NB4 (cell line): ENCODE measurements around the gene TAF5L.

Experiments
- DNase-seq: peaks from one replicate; pipeline ENCODE4 v3.0.0; 2010; ENCODE audit warnings: low read depth
- H3K4me3 ChIP-seq: one replicate; pipeline ENCODE4 v1.5.1; 2011; ENCODE audit warnings: mild to moderate bottlenecking, low read depth, low read length, moderate library complexity
- CTCF ChIP-seq: IDR thresholded peaks from one replicate; pipeline ENCODE4 v1.5.1; 2012; ENCODE audit warnings: low read depth, low read length
- MAX ChIP-seq: IDR thresholded peaks from 2 replicates; pipeline ENCODE4 v1.6.1; 2011; ENCODE audit warnings: low read depth, low read length
- MYC ChIP-seq: IDR thresholded peaks from 2 replicates; pipeline ENCODE4 v1.6.1; 2011; ENCODE audit warnings: low read depth, low read length
- POLR2A ChIP-seq: IDR thresholded peaks from 2 replicates; pipeline ENCODE4 v1.6.1; 2011; ENCODE audit warnings: mild to moderate bottlenecking; ENCODE audit not compliant: insufficient read length; ENCODE audit errors: extremely low read depth

The TAF5L gene

DNA sequence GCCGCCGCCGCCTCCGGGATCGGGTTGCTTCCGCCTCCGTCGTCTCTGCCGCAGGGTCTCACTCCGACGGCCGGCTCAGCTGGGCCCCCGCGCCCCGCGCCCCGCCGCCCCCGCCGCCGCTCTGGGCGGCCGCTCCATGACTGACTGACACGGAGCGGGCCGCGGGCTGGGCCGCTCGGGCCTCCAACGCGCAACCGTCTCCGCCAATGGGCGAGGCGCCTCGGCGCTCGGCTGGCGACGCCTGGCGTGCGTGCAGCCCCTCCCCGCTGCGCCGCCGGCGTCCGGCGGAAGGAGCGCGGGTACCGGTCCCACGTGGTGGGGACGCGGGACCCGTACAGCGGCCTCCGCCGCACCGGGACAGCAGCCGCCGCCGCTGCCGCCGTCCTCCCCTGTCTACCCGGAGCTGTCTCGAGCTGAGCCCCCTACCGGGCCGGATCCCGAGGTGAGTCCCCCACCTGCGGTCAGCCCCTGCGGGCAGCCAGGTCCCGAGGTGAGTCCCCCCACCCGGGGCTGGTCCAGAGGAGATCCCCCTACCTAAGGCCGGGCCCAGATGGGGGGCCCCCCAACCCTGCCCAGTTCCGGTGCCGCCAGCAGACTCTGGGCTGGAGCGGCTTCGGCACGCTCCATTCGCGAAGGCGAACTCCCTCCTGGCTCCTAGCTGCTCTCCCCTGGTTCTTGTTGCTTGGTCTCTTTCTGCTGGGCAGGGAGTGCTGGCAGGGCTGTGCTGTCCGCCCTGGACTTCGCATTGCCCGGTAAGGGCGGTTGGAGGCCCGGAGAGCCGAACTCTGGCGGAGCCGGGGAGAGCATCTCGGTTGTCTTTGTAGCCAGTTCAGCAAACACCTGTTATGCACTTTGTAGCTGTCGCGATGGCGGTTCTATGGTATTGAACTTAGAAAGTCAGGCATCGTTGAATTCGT is at the start of gene TAF5L, which contains the start of gene URB2:
TAF5L (minus strand) TSS at position 208 of the 917 bp plus-strand sequence. CDS start 11,640 bp downstream, outside the sequence.
URB2 (plus strand) TSS at position 333 of the 917 bp plus-strand sequence. CDS start 1,387 bp downstream, outside the sequence.
- TF ChIP-seq MAX (peak; percentile 95), CTCF (no peak), MYC (peak; percentile 90), POLR2A (peak; percentile 49)
- H3K4me3 ChIP-seq = peak within 1 kb of the TSS; percentile 98
- peak; percentile 94 for DNase-seq

DNA sequence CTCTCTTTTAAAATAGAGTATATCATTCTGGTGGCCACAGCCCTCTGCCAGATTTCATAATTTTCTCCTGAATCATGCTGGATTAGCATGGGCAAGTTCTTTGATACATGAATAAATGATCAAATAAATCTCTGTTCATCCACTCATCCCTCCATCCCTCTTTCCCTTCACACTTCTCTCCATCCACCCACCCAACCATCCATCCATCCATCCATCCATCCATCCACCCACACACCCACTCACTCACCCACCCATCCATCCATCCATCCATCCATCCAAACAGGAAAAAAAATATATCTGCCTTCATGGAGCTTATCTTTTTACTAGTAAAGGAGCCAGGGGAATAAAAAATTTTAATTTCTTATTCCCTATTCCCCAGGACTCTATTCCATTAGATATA is 49.5 kb upstream of the TAF5L start:
- no peak for TF ChIP-seq MYC
- no peak for TF ChIP-seq MAX
- no peak for DNase-seq

GRCh38 chr1:229674042-229674441 is 48.1 kb upstream of the TAF5L start:
- TF ChIP-seq MYC = no peak
- TF ChIP-seq POLR2A = no peak
- no peak for TF ChIP-seq MAX
- H3K4me3 ChIP-seq = no peak overlapping the region
- DNase-seq = no peak

More for the DNA sequence above, 49.5 kb upstream of the TAF5L start:
- H3K4me3 ChIP-seq = no peak overlapping the region

GRCh38 chr1:229672246-229672645 is 46.3 kb upstream of the TAF5L start:
- TF ChIP-seq MYC = no peak
- TF ChIP-seq CTCF = no peak
- TF ChIP-seq MAX = no peak
- no peak for TF ChIP-seq POLR2A
- H3K4me3 ChIP-seq = no peak overlapping the region
- no peak for DNase-seq

DNA sequence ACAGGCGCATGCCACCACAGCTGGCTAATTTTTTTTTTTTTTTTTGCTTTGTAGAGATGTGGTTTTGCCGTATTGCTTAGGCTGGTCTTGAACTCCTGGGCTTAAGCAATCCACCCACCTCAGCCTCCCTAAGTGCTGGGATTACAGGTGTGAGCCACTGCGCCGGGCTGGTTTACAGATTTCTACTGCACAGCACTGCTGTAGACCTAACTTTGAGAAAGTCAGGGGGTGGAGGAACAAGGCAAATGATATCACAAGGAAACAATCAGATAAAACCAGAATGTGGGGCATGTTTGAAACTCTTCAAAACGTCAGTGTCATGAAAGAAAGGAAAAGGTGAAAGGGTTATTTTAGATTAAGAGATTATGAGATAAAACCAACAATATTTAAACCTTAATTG is 45.4 kb upstream of the TAF5L start:
- DNase-seq = no peak
- TF ChIP-seq MYC (no peak), CTCF (no peak), MAX (no peak), POLR2A (no peak)
- H3K4me3 ChIP-seq = no peak overlapping the region

DNA sequence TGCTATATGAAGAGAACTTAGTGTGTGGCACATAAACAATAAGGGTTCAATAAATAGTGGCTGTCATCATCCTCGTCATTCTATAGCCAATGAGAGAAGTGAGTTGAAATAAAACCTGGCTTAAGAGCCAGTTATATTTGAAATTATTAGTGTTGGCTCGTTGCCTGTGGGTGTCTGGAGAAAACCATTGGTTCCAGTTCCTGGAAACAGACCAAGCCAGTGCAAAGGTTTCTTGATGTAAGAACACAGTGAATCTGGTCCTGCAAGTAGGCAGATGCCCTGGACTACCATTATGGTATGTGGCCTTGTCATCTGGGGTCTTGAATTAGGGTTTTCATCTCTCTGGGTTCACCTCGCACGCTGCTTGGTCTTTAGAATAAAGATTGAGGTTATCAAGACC is 43.4 kb upstream of the TAF5L start:
- no peak overlapping the region for H3K4me3 ChIP-seq
- TF ChIP-seq MAX (no peak), POLR2A (no peak), MYC (no peak), CTCF (no peak)
- DNase-seq = no peak
